A673 (cell line): ENCODE results near the gene PTPN14. TPM values are rescaled to one million over a fixed set of nuclear protein-coding genes. Genes with fewer than 3 reads are reported as not detected.

Source experiments
- BruUV-seq: library from RNA; stranded (reverse); fragments of 400-500 nt; replicated peaks from 2 replicates; lab custom pipeline; 2021; lab: Mats Ljungman, UMichigan
- CTCF ChIA-PET: fragments of 300-600 bp; sonication (Branson Sonifier 250); formaldehyde crosslinking; loops from one replicate; lab custom pipeline; 2022; ENCODE audit warnings: antibody characterized with exemption; lab: Charles Lee
- POLR2A ChIA-PET: fragments of 300-600 bp; sonication (Branson Sonifier 250); formaldehyde crosslinking; loops from one replicate; lab custom pipeline; 2022; ENCODE audit warnings: antibody characterized with exemption; ENCODE audit not compliant: low non-redundant PET; lab: Charles Lee
- DNase-seq: peaks from one replicate; pipeline ENCODE4 v3.0.0-alpha.2; 2015; ENCODE audit warnings: low spot score
- H3K27ac ChIP-seq: fragments of 200-600 bp; sonication (generic); 2 replicates; pipeline ENCODE4 v1.5.1; 2016; ENCODE audit warnings: mixed run types, low read depth, mild to moderate bottlenecking, mixed read lengths, antibody characterized with exemption, low read length; ENCODE audit not compliant: poor library complexity, severe bottlenecking
- H3K27me3 ChIP-seq: fragments of 200-600 bp; sonication (generic); replicated peaks from 2 replicates; pipeline ENCODE4 v1.6.1; 2017; ENCODE audit warnings: mixed run types, low read depth, mild to moderate bottlenecking, mixed read lengths, antibody characterized with exemption, low read length; ENCODE audit not compliant: insufficient read depth, poor library complexity
- H3K36me3 ChIP-seq: fragments of 200-600 bp; sonication (generic); 2 replicates; pipeline ENCODE4 v1.6.1; 2016; ENCODE audit warnings: mixed run types, mild to moderate bottlenecking, mixed read lengths, antibody characterized with exemption, low read length; ENCODE audit not compliant: insufficient read depth, poor library complexity, severe bottlenecking
- H3K4me1 ChIP-seq: fragments of 200-600 bp; sonication (generic); 2 replicates; pipeline ENCODE4 v1.6.1; 2017; ENCODE audit warnings: mixed run types, mild to moderate bottlenecking, mixed read lengths, antibody characterized with exemption, low read length; ENCODE audit not compliant: insufficient read depth, poor library complexity, severe bottlenecking
- H3K4me3 ChIP-seq: fragments of 200-600 bp; sonication (generic); 2 replicates; pipeline ENCODE4 v1.5.1; 2016; ENCODE audit warnings: low read depth, mixed run types, mild to moderate bottlenecking, mixed read lengths, low read length; ENCODE audit not compliant: poor library complexity, severe bottlenecking
- H3K9me3 ChIP-seq: fragments of 200-600 bp; sonication (generic); 2 replicates; pipeline ENCODE4 v1.6.1; 2016; ENCODE audit warnings: mixed run types, low read depth, mild to moderate bottlenecking, mixed read lengths, antibody characterized with exemption, low read length; ENCODE audit not compliant: poor library complexity, severe bottlenecking
- EZH2 ChIP-seq: fragments of 200-600 bp; sonication (generic); IDR thresholded peaks from 2 replicates; pipeline ENCODE4 v1.6.1; 2017; ENCODE audit warnings: borderline replicate concordance, low read depth, mild to moderate bottlenecking, mixed read lengths, antibody characterized with exemption, low read length; ENCODE audit not compliant: poor library complexity, severe bottlenecking
- intact Hi-C: fragments of 100-400 bp; cut with micrococcal nuclease; formaldehyde crosslinking; loops from one replicate; pipeline ENCODE4 v1.10.0; 2022; ENCODE audit not compliant: unreplicated experiment
- total RNA-seq: library from RNA; stranded (reverse); gene quantifications from 2 replicates; pipeline ENCODE4 v1.2.3, GENCODE V29; 2021
- TF ChIP-seq, protein P1 (sequence below): fragments of 300-800, 200-600 bp; sonication (generic); conservative IDR thresholded peaks from 2 replicates; pipeline ENCODE4 v1.5.1; 2017; ENCODE audit warnings: low read depth, mild to moderate bottlenecking, antibody characterized with exemption, low read length, moderate library complexity, mixed read lengths

The PTPN14 gene
- total RNA-seq, 1 experiment from 2014 or later: 114 TPM

DNA sequence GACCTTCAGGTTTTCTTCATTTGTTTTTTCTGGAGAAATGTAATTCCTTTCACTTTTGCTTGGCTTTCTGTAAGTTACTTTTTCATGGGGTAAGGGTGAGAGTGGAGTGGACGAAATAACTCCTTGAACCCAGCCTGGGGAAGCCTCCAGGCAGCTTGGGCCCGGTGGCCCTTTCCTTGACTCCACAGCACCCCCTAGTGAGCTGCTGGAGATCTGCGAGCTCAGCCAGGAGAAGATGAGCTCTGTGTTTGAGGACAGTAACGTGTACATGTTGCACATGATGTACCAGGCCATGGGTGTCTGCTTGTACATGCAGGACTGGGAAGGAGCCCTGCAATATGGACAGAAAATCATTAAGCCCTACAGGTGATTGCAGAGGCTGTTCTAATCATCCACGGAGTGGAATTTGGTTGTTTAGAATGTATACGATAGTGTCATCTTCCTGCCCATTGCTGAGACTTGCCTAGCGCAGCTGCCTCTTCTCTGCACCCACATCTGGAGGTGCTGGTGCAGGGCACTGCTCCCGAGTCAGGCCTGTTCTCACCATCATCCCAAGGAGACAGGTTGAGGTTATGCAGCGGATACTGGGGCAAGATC lies 219.5 kb downstream of the PTPN14 start:
- no peaks in the 10 kb centered on the region for H3K9me3 ChIP-seq
- peak; percentile 72 for DNase-seq
- intact Hi-C loops: loop anchor here (5.0 kb wide), 1 partner anchor 270 kb away; the partner anchor contains the start of gene CENPF
- ChIA-PET CTCF (interaction anchor here (0.5 to 3.3 kb wide), 19 partner anchors 10 to 317 kb away, joined by 3 to 62 read pairs (median 5); partner anchors contain the start of genes CENPF and PTPN14), POLR2A (interaction anchor here (0.5 kb wide), 1 partner anchor 71 kb away, joined by 4 read pairs; no protein-coding TSS in a partner anchor)
- BruUV-seq: no TSS peak
- H3K27me3 ChIP-seq: no peaks in the 10 kb centered on the region
- peaks cover 27% of the 10 kb centered on the region for H3K4me1 ChIP-seq
- H3K36me3 ChIP-seq: peaks cover 4% of the 10 kb centered on the region
- H3K27ac ChIP-seq: no peak overlapping the region
- TF ChIP-seq, protein P1, sequence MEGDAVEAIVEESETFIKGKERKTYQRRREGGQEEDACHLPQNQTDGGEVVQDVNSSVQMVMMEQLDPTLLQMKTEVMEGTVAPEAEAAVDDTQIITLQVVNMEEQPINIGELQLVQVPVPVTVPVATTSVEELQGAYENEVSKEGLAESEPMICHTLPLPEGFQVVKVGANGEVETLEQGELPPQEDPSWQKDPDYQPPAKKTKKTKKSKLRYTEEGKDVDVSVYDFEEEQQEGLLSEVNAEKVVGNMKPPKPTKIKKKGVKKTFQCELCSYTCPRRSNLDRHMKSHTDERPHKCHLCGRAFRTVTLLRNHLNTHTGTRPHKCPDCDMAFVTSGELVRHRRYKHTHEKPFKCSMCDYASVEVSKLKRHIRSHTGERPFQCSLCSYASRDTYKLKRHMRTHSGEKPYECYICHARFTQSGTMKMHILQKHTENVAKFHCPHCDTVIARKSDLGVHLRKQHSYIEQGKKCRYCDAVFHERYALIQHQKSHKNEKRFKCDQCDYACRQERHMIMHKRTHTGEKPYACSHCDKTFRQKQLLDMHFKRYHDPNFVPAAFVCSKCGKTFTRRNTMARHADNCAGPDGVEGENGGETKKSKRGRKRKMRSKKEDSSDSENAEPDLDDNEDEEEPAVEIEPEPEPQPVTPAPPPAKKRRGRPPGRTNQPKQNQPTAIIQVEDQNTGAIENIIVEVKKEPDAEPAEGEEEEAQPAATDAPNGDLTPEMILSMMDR: peak; percentile 92
- TF ChIP-seq EZH2: no peak
- no peak overlapping the region for H3K4me3 ChIP-seq

DNA sequence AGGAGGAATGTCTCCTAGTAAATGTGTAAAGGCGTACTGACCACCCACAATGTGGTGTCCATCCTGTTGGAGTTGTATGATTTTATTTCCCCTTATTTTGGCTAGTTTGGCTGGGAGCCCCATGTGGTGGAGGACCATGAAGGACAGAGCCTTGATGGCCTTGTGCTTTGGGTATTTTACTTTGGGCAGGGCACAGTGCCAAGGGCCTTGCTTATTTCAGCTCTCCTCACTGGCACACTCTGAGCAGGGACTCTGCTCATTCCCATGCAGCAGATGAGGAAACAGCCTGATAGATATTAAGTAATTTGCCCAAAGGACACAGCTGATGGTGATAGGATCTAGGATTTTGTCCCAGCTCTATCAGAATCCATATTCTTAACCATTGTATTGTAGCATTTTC lies 220.2 kb downstream of the PTPN14 start:
- Histone ChIP-seq H3K27ac (no peak overlapping the region), H3K27me3 (no peaks in the 10 kb centered on the region), H3K4me1 (peaks cover 22% of the 10 kb centered on the region), H3K36me3 (no peaks in the 10 kb centered on the region), H3K9me3 (no peaks in the 10 kb centered on the region), H3K4me3 (no peak overlapping the region)
- no peak for TF ChIP-seq EZH2
- TF ChIP-seq, protein P1: no peak
- no peak for DNase-seq
- CTCF ChIA-PET: interaction anchor here (0.5 to 3.3 kb wide), 15 partner anchors 9 to 318 kb away, joined by 3 to 62 read pairs (median 6); partner anchors contain the start of gene PTPN14
- POLR2A ChIA-PET: no interaction called here
- BruUV-seq: no TSS peak
- intact Hi-C loops: loop anchor here (5.0 kb wide), 1 partner anchor 271 kb away; the partner anchor contains the start of gene CENPF

DNA sequence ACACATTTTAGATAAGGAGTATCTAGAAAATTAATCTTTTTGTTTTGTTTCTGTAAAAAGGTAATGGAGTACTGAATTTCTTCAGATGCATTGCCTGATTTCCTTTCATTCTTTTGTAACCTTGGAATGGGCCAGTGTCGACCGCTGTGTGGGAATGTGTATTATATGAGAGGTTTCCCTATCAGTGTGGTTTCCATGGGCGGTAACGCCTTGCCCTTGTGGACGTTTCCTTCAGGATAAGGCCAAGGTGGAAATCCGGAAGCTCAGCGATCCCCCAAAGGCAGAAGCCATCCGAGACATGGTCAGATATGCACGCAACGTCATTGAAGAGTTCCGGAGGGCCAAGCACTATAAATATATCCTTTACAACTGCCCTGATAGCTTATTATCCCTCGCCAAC lies 220.7 kb downstream of the PTPN14 start:
- H3K4me3 ChIP-seq: no peak overlapping the region
- no peak overlapping the region for H3K27ac ChIP-seq
- no peak for TF ChIP-seq EZH2
- TF ChIP-seq, protein P1: no peak
- no peak for DNase-seq
- CTCF ChIA-PET: interaction anchor here (1.2 to 4.8 kb wide), 3 partner anchors 69 to 166 kb away, joined by 3 to 38 read pairs (median 29); no protein-coding TSS in a partner anchor
- intact Hi-C loops: loop anchor here (5.0 kb wide), 1 partner anchor 272 kb away; the partner anchor contains the start of gene CENPF
- POLR2A ChIA-PET: no interaction called here
- no peaks in the 10 kb centered on the region for H3K27me3 ChIP-seq
- H3K4me1 ChIP-seq: peaks cover 22% of the 10 kb centered on the region
- no TSS peak for BruUV-seq
- no peaks in the 10 kb centered on the region for H3K36me3 ChIP-seq
- H3K9me3 ChIP-seq: no peaks in the 10 kb centered on the region
